ENCODE data around the gene RELL1. TPM values are rescaled to one million over a fixed set of nuclear protein-coding genes. Genes with fewer than 3 reads are reported as not detected.
"Not testable (repeated sequence)": the region's sequence is repeated elsewhere in the genome, so short reads cannot be mapped to it uniquely, and the experiment has no call there.

Gene RELL1
- total RNA-seq, 2 experiments from 2014 or later: 15.0 to 16.0 TPM

- Mint-ChIP-seq H3K9me3 (no peaks in the 10 kb centered on the region), H3K4me3 (no peak overlapping the region), H3K27me3 (no peaks in the 10 kb centered on the region), H3K27ac (no peak overlapping the region), H3K36me3 (peaks cover 9% of the 10 kb centered on the region), H3K4me1 (ENCODE audit: low read depth) (peaks cover 61% of the 10 kb centered on the region)
- POLR2A ChIA-PET: no interaction called here
- intact Hi-C loops (cut with micrococcal nuclease): no loop called here
- CTCF ChIA-PET: no interaction called here
- DNase-seq: no peak
Measured at GRCh38 chr4:37673538-37674192, 12.5 kb downstream of the RELL1 start.

GRCh38 chr4:37671072-37671471 lies 15.1 kb downstream of the RELL1 start:
- CTCF ChIA-PET: no interaction called here
- peaks cover 9% of the 10 kb centered on the region for H3K36me3 Mint-ChIP-seq
- no peak overlapping the region for H3K27ac Mint-ChIP-seq
- H3K4me3 Mint-ChIP-seq: no peak overlapping the region
- intact Hi-C loops (cut with micrococcal nuclease): no loop called here
- DNase-seq: no peak
- peaks cover 60% of the 10 kb centered on the region for H3K4me1 Mint-ChIP-seq (ENCODE audit: low read depth)
- H3K9me3 Mint-ChIP-seq: no peaks in the 10 kb centered on the region
- H3K27me3 Mint-ChIP-seq: no peaks in the 10 kb centered on the region
- POLR2A ChIA-PET: no interaction called here

- H3K4me1 Mint-ChIP-seq (ENCODE audit: low read depth): peaks cover 60% of the 10 kb centered on the region
- intact Hi-C loops (cut with micrococcal nuclease): no loop called here
- H3K27me3 Mint-ChIP-seq: no peaks in the 10 kb centered on the region
- H3K4me3 Mint-ChIP-seq: no peak overlapping the region
- DNase-seq: no peak
- peaks cover 7% of the 10 kb centered on the region for H3K36me3 Mint-ChIP-seq
- ChIA-PET CTCF (no interaction called here), POLR2A (no interaction called here)
- H3K9me3 Mint-ChIP-seq: no peaks in the 10 kb centered on the region
- no peak overlapping the region for H3K27ac Mint-ChIP-seq
Measured at GRCh38 chr4:37670249-37670648, 15.9 kb downstream of the RELL1 start.

- intact Hi-C loops (cut with micrococcal nuclease); H3K4me3 Mint-ChIP-seq; H3K36me3 Mint-ChIP-seq; H3K9me3 Mint-ChIP-seq; POLR2A ChIA-PET; H3K27me3 Mint-ChIP-seq; H3K27ac Mint-ChIP-seq; CTCF ChIA-PET; DNase-seq: not testable (repeated sequence)
- H3K4me1 Mint-ChIP-seq (ENCODE audit: low read depth): peaks cover 55% of the 10 kb centered on the region
Measured at GRCh38 chr4:37669124-37669523, 17.1 kb downstream of the RELL1 start.

GRCh38 chr4:37667197-37668100 lies 18.7 kb downstream of the RELL1 start:
- CTCF ChIA-PET: interaction anchor here (0.7 to 1.4 kb wide), 2 partner anchors 11 to 64 kb away, joined by 3 to 6 read pairs; no protein-coding TSS in a partner anchor
- POLR2A ChIA-PET: no interaction called here
- Mint-ChIP-seq H3K27ac (no peak overlapping the region), H3K36me3 (no peaks in the 10 kb centered on the region), H3K4me3 (no peak overlapping the region), H3K9me3 (no peaks in the 10 kb centered on the region), H3K27me3 (no peaks in the 10 kb centered on the region), H3K4me1 (ENCODE audit: low read depth) (peaks cover 50% of the 10 kb centered on the region)
- DNase-seq: no peak
- intact Hi-C loops (cut with micrococcal nuclease): no loop called here

- CTCF ChIA-PET: interaction anchor here (1.4 kb wide), 1 partner anchor 64 kb away, joined by 6 read pairs; no protein-coding TSS in a partner anchor
- Mint-ChIP-seq H3K4me1 (ENCODE audit: low read depth) (peaks cover 48% of the 10 kb centered on the region), H3K27me3 (no peaks in the 10 kb centered on the region), H3K9me3 (no peaks in the 10 kb centered on the region), H3K36me3 (no peaks in the 10 kb centered on the region), H3K27ac (peak overlapping the region; percentile 28), H3K4me3 (peak overlapping the region; percentile 1)
- intact Hi-C loops (cut with micrococcal nuclease): no loop called here
- POLR2A ChIA-PET: interaction anchor here (0.5 kb wide), 1 partner anchor 244 kb away, joined by 4 read pairs; no protein-coding TSS in a partner anchor
- peak; percentile 51 for DNase-seq
Measured at GRCh38 chr4:37666625-37667071, 19.5 kb downstream of the RELL1 start.

GRCh38 chr4:37665333-37666320 lies 20.5 kb downstream of the RELL1 start:
- no peaks in the 10 kb centered on the region for H3K27me3 Mint-ChIP-seq
- DNase-seq: no peak
- no peaks in the 10 kb centered on the region for H3K36me3 Mint-ChIP-seq
- no peak overlapping the region for H3K27ac Mint-ChIP-seq
- H3K9me3 Mint-ChIP-seq: no peaks in the 10 kb centered on the region
- H3K4me3 Mint-ChIP-seq: no peak overlapping the region
- POLR2A ChIA-PET: no interaction called here
- H3K4me1 Mint-ChIP-seq (ENCODE audit: low read depth): peaks cover 42% of the 10 kb centered on the region
- intact Hi-C loops (cut with micrococcal nuclease): no loop called here
- CTCF ChIA-PET: interaction anchor here (0.6 to 0.7 kb wide), 2 partner anchors 14 to 1404 kb away, joined by 3 read pairs; no protein-coding TSS in a partner anchor

- Mint-ChIP-seq H3K4me1 (ENCODE audit: low read depth) (peaks cover 48% of the 10 kb centered on the region), H3K9me3 (no peaks in the 10 kb centered on the region), H3K36me3 (peaks cover 3% of the 10 kb centered on the region), H3K4me3 (no peak overlapping the region), H3K27ac (no peak overlapping the region), H3K27me3 (no peaks in the 10 kb centered on the region)
- ChIA-PET POLR2A (no interaction called here), CTCF (no interaction called here)
- DNase-seq: no peak
- intact Hi-C loops (cut with micrococcal nuclease): no loop called here
Measured at GRCh38 chr4:37664696-37665095, 21.5 kb downstream of the RELL1 start.

- H3K36me3 Mint-ChIP-seq: peaks cover 10% of the 10 kb centered on the region
- CTCF ChIA-PET: no interaction called here
- H3K9me3 Mint-ChIP-seq: no peaks in the 10 kb centered on the region
- intact Hi-C loops (cut with micrococcal nuclease): no loop called here
- H3K4me1 Mint-ChIP-seq (ENCODE audit: low read depth): peaks cover 55% of the 10 kb centered on the region
- no peak for DNase-seq
- H3K27me3 Mint-ChIP-seq: no peaks in the 10 kb centered on the region
- no peak overlapping the region for H3K4me3 Mint-ChIP-seq
- H3K27ac Mint-ChIP-seq: no peak overlapping the region
- POLR2A ChIA-PET: no interaction called here
Measured at GRCh38 chr4:37663552-37663951, 22.6 kb downstream of the RELL1 start.

- intact Hi-C loops (cut with micrococcal nuclease): no loop called here
- H3K9me3 Mint-ChIP-seq: peaks cover 2% of the 10 kb centered on the region
- H3K4me3 Mint-ChIP-seq: no peak overlapping the region
- H3K27me3 Mint-ChIP-seq: no peaks in the 10 kb centered on the region
- no peak for DNase-seq
- peaks cover 12% of the 10 kb centered on the region for H3K36me3 Mint-ChIP-seq
- peaks cover 55% of the 10 kb centered on the region for H3K4me1 Mint-ChIP-seq (ENCODE audit: low read depth)
- ChIA-PET POLR2A (no interaction called here), CTCF (no interaction called here)
- H3K27ac Mint-ChIP-seq: no peak overlapping the region
Measured at GRCh38 chr4:37662861-37663390, 23.2 kb downstream of the RELL1 start.

GRCh38 chr4:37662251-37662650 lies 23.9 kb downstream of the RELL1 start:
- Mint-ChIP-seq H3K9me3 (peaks cover 7% of the 10 kb centered on the region), H3K27me3 (no peaks in the 10 kb centered on the region), H3K4me3 (no peak overlapping the region), H3K4me1 (ENCODE audit: low read depth) (peaks cover 48% of the 10 kb centered on the region), H3K36me3 (peaks cover 16% of the 10 kb centered on the region), H3K27ac (no peak overlapping the region)
- intact Hi-C loops (cut with micrococcal nuclease): no loop called here
- ChIA-PET CTCF (no interaction called here), POLR2A (no interaction called here)
- DNase-seq: no peak

- DNase-seq: no peak
- Mint-ChIP-seq H3K9me3 (peaks cover 10% of the 10 kb centered on the region), H3K4me3 (no peak overlapping the region), H3K27ac (no peak overlapping the region), H3K4me1 (ENCODE audit: low read depth) (peaks cover 44% of the 10 kb centered on the region), H3K36me3 (peaks cover 19% of the 10 kb centered on the region), H3K27me3 (no peaks in the 10 kb centered on the region)
- CTCF ChIA-PET: no interaction called here
- intact Hi-C loops (cut with micrococcal nuclease): no loop called here
- POLR2A ChIA-PET: no interaction called here
Measured at GRCh38 chr4:37661772-37662171, 24.4 kb downstream of the RELL1 start.
